MM.1S (cell line): ENCODE results near the gene CNPY2.

Experiments
- EZH2 ChIP-seq: fragments of 300-600 bp; sonication (generic); optimal IDR thresholded peaks from 2 replicates; pipeline ENCODE3; 2017; ENCODE audit warnings: low read depth, mild to moderate bottlenecking, antibody characterized with exemption, low read length, mixed read lengths
- TF ChIP-seq, protein P1 (sequence below): fragments of 300-600 bp; sonication (generic); IDR thresholded peaks from 2 replicates; pipeline ENCODE4 v1.5.1; 2016; ENCODE audit warnings: antibody characterized with exemption, low read length, mixed read lengths

GRCh38 chr12:56330936-56331490 lies 15.2 kb upstream of the CNPY2 start:
- TF ChIP-seq EZH2, result no peak
- TF ChIP-seq, protein P1, sequence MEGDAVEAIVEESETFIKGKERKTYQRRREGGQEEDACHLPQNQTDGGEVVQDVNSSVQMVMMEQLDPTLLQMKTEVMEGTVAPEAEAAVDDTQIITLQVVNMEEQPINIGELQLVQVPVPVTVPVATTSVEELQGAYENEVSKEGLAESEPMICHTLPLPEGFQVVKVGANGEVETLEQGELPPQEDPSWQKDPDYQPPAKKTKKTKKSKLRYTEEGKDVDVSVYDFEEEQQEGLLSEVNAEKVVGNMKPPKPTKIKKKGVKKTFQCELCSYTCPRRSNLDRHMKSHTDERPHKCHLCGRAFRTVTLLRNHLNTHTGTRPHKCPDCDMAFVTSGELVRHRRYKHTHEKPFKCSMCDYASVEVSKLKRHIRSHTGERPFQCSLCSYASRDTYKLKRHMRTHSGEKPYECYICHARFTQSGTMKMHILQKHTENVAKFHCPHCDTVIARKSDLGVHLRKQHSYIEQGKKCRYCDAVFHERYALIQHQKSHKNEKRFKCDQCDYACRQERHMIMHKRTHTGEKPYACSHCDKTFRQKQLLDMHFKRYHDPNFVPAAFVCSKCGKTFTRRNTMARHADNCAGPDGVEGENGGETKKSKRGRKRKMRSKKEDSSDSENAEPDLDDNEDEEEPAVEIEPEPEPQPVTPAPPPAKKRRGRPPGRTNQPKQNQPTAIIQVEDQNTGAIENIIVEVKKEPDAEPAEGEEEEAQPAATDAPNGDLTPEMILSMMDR, result no peak
